HEK293 (cell line): Measurements from ENCODE around the gene SRP72.

Source experiments
- CTCF ChIA-PET: fragments of 350-600 bp; formaldehyde crosslinking; extraction: SDS; loops from one replicate; lab custom pipeline; 2021; ENCODE audit warnings: antibody characterized with exemption; lab: Yijun Ruan, JAX
- POLR2A ChIA-PET: fragments of 300-600 bp; formaldehyde crosslinking; extraction: SDS; loops from one replicate; lab custom pipeline; 2020; ENCODE audit warnings: antibody characterized with exemption, inconsistent platforms; lab: Yijun Ruan, JAX
- H3K27ac ChIP-seq: fragments of 200-500 bp; sonication (Bioruptor generic); 2 replicates; pipeline ENCODE4 v1.5.1; 2014; ENCODE audit warnings: low read depth, low read length, control low read depth, inconsistent platforms; ENCODE audit errors: extremely low read depth
- H3K36me3 ChIP-seq, 2 experiments: fragments of 200-500 bp in 1 of 2; sonication (Bioruptor generic) in 1 of 2; 1 replicate in 1 of 2; 2 replicates in 1 of 2; pipeline ENCODE4 v1.5.1; 2014 to 2017; ENCODE audit warnings: inconsistent platforms in 2 of 2, low read length in 2 of 2; ENCODE audit not compliant: control insufficient read depth in 2 of 2, insufficient read depth in 1 of 2
- H3K4me1 ChIP-seq: fragments of 200-500 bp; sonication (Bioruptor generic); 2 replicates; pipeline ENCODE4 v1.5.1; 2014; ENCODE audit warnings: mild to moderate bottlenecking, low read length, inconsistent platforms; ENCODE audit not compliant: control insufficient read depth, insufficient read depth
- H3K4me3 ChIP-seq: 2 replicates; pipeline ENCODE4 v1.5.1; 2011; ENCODE audit warnings: low read depth, mild to moderate bottlenecking, control low read depth, low read length, moderate library complexity
- H3K9me3 ChIP-seq: fragments of 200-500 bp; sonication (Bioruptor generic); 2 replicates; pipeline ENCODE4 v1.5.1; 2014; ENCODE audit warnings: low read depth, low read length, inconsistent platforms; ENCODE audit not compliant: control insufficient read depth, insufficient read depth
- GLIS1 ChIP-seq: fragments of 450-650 bp; formaldehyde crosslinking; IDR thresholded peaks from 2 replicates; pipeline ENCODE4 v1.5.1; 2016; ENCODE audit warnings: missing biosample characterization, missing genetic modification characterization
- HIC1 ChIP-seq: fragments of 450-650 bp; formaldehyde crosslinking; IDR thresholded peaks from 2 replicates; pipeline ENCODE4 v1.5.1; 2016; ENCODE audit warnings: missing biosample characterization, missing genetic modification characterization
- PRDM2 ChIP-seq: fragments of 450-650 bp; formaldehyde crosslinking; IDR thresholded peaks from 2 replicates; pipeline ENCODE4 v1.5.1; 2016; ENCODE audit warnings: missing biosample characterization, missing genetic modification characterization, borderline replicate concordance
- SALL2 ChIP-seq: fragments of 450-650 bp; formaldehyde crosslinking; IDR thresholded peaks from 2 replicates; pipeline ENCODE4 v1.5.0; 2017; ENCODE audit warnings: missing biosample characterization, mild to moderate bottlenecking, missing genetic modification characterization, borderline replicate concordance
- SP2 ChIP-seq: fragments of 450-650 bp; formaldehyde crosslinking; IDR thresholded peaks from 2 replicates; pipeline ENCODE4 v1.5.1; 2016; ENCODE audit warnings: missing biosample characterization, missing genetic modification characterization
- SP7 ChIP-seq: fragments of 450-650 bp; formaldehyde crosslinking; IDR thresholded peaks from 2 replicates; pipeline ENCODE4 v1.5.1; 2016; ENCODE audit warnings: missing biosample characterization, missing genetic modification characterization
- YY2 ChIP-seq: fragments of 450-650 bp; formaldehyde crosslinking; IDR thresholded peaks from 2 replicates; pipeline ENCODE4 v1.5.1; 2016; ENCODE audit warnings: missing biosample characterization, missing genetic modification characterization
- ZBTB7A ChIP-seq: fragments of 450-650 bp; formaldehyde crosslinking; IDR thresholded peaks from 2 replicates; pipeline ENCODE4 v1.5.1; 2016; ENCODE audit warnings: low read depth, missing biosample characterization, missing genetic modification characterization
- ZEB2 ChIP-seq: fragments of 450-650 bp; formaldehyde crosslinking; IDR thresholded peaks from 2 replicates; pipeline ENCODE4 v1.5.1; 2016; ENCODE audit warnings: missing biosample characterization, missing genetic modification characterization
- ZNF2 ChIP-seq: fragments of 450-650 bp; formaldehyde crosslinking; IDR thresholded peaks from 2 replicates; pipeline ENCODE4 v1.5.1; 2016; ENCODE audit warnings: missing biosample characterization, missing genetic modification characterization
- ZNF221 ChIP-seq: fragments of 450-650 bp; formaldehyde crosslinking; IDR thresholded peaks from 2 replicates; pipeline ENCODE4 v1.5.1; 2017; ENCODE audit warnings: missing biosample characterization, missing genetic modification characterization, borderline replicate concordance
- ZNF366 ChIP-seq: fragments of 450-650 bp; formaldehyde crosslinking; conservative IDR thresholded peaks from 2 replicates; pipeline ENCODE4 v1.5.1; 2016; ENCODE audit warnings: missing biosample characterization, missing genetic modification characterization
- ZNF423 ChIP-seq: fragments of 450-650 bp; formaldehyde crosslinking; IDR thresholded peaks from 2 replicates; pipeline ENCODE4 v1.5.1; 2016; ENCODE audit warnings: missing biosample characterization, missing genetic modification characterization
- ZNF48 ChIP-seq: fragments of 450-650 bp; formaldehyde crosslinking; IDR thresholded peaks from 2 replicates; pipeline ENCODE4 v1.5.1; 2016; ENCODE audit warnings: missing biosample characterization, missing genetic modification characterization
- ZNF501 ChIP-seq: fragments of 450-650 bp; formaldehyde crosslinking; IDR thresholded peaks from 2 replicates; pipeline ENCODE4 v1.5.1; 2016; ENCODE audit warnings: missing biosample characterization, missing genetic modification characterization
- ZNF518A ChIP-seq: fragments of 450-650 bp; formaldehyde crosslinking; conservative IDR thresholded peaks from 2 replicates; pipeline ENCODE4 v1.5.1; 2016; ENCODE audit warnings: low read depth, missing biosample characterization, missing genetic modification characterization
- ZNF529 ChIP-seq: fragments of 450-650 bp; formaldehyde crosslinking; IDR thresholded peaks from 2 replicates; pipeline ENCODE4 v1.5.1; 2017; ENCODE audit warnings: missing genetic modification characterization, missing biosample characterization; ENCODE audit not compliant: insufficient replicate concordance
- ZNF544 ChIP-seq: fragments of 450-650 bp; formaldehyde crosslinking; IDR thresholded peaks from 2 replicates; pipeline ENCODE4 v1.5.0; 2017; ENCODE audit warnings: missing biosample characterization, missing genetic modification characterization
- ZNF549 ChIP-seq: fragments of 450-650 bp; IDR thresholded peaks from 2 replicates; pipeline ENCODE4 v1.5.1; 2018; ENCODE audit warnings: missing biosample characterization, missing genetic modification characterization, mild to moderate bottlenecking, inconsistent platforms, moderate library complexity
- ZNF624 ChIP-seq: fragments of 450-650 bp; formaldehyde crosslinking; IDR thresholded peaks from 2 replicates; pipeline ENCODE4 v1.5.1; 2017; ENCODE audit warnings: missing biosample characterization, missing genetic modification characterization
- ZNF629 ChIP-seq: fragments of 450-650 bp; formaldehyde crosslinking; IDR thresholded peaks from 2 replicates; pipeline ENCODE4 v1.5.1; 2017; ENCODE audit warnings: missing biosample characterization, missing genetic modification characterization
- ZNF707 ChIP-seq: fragments of 450-650 bp; formaldehyde crosslinking; IDR thresholded peaks from 2 replicates; pipeline ENCODE4 v1.5.1; 2016; ENCODE audit warnings: missing biosample characterization, missing genetic modification characterization
- ZSCAN4 ChIP-seq: fragments of 450-650 bp; formaldehyde crosslinking; IDR thresholded peaks from 2 replicates; pipeline ENCODE4 v1.5.1; 2017; ENCODE audit warnings: missing biosample characterization, missing genetic modification characterization

Gene SRP72

GRCh38 chr4:56467284-56468096 lies at the start of gene SRP72:
Gene SRP72 (plus strand): TSS chr4:56467617. CDS start chr4:56467636, 19 bp downstream.
- Histone ChIP-seq H3K36me3 (peaks cover 23 to 44% of the 10 kb centered on the region in 2 experiments), H3K4me1 (no peaks in the 10 kb centered on the region), H3K4me3 (peak within 1 kb of the TSS; percentile 87), H3K27ac (peak within 1 kb of the TSS; percentile 68), H3K9me3 (no peaks in the 10 kb centered on the region)
- POLR2A ChIA-PET: interaction anchor here (1.4 to 1.9 kb wide), 3 partner anchors 32 to 440 kb away, joined by 4 to 14 read pairs (median 5); partner anchors contain the start of genes PAICS, PPAT and REST
- CTCF ChIA-PET: interaction anchor here (0.7 kb wide), 1 partner anchor 77 kb away, joined by 3 read pairs; no protein-coding TSS in a partner anchor
- TF ChIP-seq HIC1 (tag by site-specific recombination): no peak
- TF ChIP-seq GLIS1 (tag by site-specific recombination): no peak
- TF ChIP-seq ZEB2 (tag by site-specific recombination): 0 out of 2 replicates have a peak, but pooled peaks have one; percentile 38
- no peak for TF ChIP-seq ZNF529 (tag by site-specific recombination)
- TF ChIP-seq ZNF2 (tag by site-specific recombination): no peak
- no peak for TF ChIP-seq ZNF544 (tag by site-specific recombination)
- no peak; the same call in 1 of the 2 replicates for TF ChIP-seq ZNF629 (tag by site-specific recombination)
- TF ChIP-seq ZNF423 (tag by site-specific recombination): no peak
- TF ChIP-seq PRDM2 (tag by site-specific recombination): no peak
- peak; percentile 13; the same call in 1 of the 2 replicates for TF ChIP-seq SP7
- TF ChIP-seq ZNF549: no peak
- TF ChIP-seq ZNF501 (tag by site-specific recombination): 0 out of 2 replicates have a peak, but pooled peaks have one; percentile 24
- 0 out of 2 replicates have a peak, but pooled peaks have one; percentile 32 for TF ChIP-seq YY2 (tag by site-specific recombination)
- TF ChIP-seq ZSCAN4 (tag by site-specific recombination): no peak
- TF ChIP-seq SALL2: no peak
- no peak for TF ChIP-seq ZNF48 (tag by site-specific recombination)
- no peak for TF ChIP-seq ZNF707
- TF ChIP-seq ZBTB7A: no peak
- no peak for TF ChIP-seq ZNF624 (tag by site-specific recombination)
- TF ChIP-seq ZNF221 (tag by site-specific recombination): no peak
- TF ChIP-seq SP2 (tag by site-specific recombination): peak; percentile 75
- TF ChIP-seq ZNF366 (tag by site-specific recombination): peak; percentile 53
- peak; percentile 73 for TF ChIP-seq ZNF518A (tag by site-specific recombination)
